ENCODE measurements around the gene CHRNA4.

The CHRNA4 gene

DNA sequence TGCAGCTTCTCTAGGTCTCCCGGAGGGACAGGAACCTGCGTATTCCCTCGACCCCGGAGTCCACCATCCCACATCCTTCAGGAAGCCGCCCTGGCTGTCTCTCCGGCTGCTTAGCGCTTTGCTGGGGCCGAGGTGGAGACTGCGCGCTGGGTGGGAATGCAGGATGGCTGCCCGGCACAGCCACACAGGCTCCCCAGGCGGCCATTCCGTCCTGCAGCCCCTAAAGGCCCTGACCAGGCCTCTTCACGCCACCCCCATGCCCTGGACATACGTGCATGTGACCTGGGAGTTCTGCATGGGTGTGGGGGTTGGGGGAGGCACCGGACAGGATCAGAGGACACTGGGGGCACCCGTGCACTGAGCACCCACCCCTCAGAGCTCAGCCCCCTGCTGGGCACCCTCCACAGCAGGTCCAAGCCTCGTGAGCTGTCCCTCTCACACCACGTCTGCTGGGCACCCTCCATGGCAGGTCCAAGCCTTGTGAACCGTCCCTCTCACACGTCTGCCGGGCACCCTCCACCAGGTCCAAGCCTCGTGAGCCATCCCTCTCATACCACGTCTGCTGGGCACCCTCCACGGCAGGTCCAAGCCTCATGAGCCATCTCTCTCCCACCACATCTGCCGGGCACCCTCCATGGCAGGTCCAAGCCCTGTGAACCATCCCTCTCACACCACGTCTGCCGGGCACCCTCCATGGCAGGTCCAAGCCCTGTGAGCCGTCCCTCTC lies 40.4 kb upstream of the CHRNA4 start:
- no peak overlapping the region for H3K4me3 ChIP-seq (ENCODE audit: low read depth, low read length)
- TF ChIP-seq, protein P1, sequence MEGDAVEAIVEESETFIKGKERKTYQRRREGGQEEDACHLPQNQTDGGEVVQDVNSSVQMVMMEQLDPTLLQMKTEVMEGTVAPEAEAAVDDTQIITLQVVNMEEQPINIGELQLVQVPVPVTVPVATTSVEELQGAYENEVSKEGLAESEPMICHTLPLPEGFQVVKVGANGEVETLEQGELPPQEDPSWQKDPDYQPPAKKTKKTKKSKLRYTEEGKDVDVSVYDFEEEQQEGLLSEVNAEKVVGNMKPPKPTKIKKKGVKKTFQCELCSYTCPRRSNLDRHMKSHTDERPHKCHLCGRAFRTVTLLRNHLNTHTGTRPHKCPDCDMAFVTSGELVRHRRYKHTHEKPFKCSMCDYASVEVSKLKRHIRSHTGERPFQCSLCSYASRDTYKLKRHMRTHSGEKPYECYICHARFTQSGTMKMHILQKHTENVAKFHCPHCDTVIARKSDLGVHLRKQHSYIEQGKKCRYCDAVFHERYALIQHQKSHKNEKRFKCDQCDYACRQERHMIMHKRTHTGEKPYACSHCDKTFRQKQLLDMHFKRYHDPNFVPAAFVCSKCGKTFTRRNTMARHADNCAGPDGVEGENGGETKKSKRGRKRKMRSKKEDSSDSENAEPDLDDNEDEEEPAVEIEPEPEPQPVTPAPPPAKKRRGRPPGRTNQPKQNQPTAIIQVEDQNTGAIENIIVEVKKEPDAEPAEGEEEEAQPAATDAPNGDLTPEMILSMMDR (IDR thresholded peaks at IDR 0.05; ENCODE audit: low read depth, low read length, missing control alignments): no peak
- no peak for DNase-seq (ENCODE audit: low read depth)

DNA sequence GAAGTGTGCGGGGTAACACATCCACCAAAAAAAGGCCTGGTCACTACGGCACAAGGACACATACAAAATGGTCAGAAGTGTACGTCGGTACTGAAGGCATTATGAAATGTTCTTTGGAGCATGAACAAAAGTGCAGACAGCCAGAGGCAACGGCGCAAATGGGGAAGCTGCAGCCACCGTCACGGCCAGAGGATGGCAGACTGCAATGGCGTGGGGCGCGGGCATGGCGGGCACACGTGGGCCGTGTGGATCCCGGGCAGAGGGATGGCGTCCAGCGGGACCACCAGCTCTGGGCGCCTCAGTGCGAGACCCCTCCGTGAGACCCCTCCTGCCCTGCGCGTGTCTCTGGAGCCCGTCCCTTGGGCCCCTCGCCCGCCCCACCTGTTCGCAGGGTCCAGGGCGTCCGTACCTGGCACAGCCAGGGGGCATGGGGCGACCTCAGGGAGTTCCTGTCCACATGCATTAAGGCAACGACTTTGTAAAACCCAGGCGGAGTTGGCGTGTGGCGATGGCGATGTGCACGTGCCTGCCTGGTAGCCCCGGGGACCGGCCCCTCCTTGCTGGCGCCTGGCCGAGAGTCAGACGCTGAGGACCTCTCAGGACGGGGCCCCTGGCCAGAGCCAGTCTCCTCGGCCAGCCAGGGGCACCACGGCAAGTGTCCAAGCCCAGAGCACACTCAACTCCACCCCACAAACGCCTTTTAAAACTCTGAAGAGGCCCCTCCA lies 39.5 kb upstream of the CHRNA4 start:
- TF ChIP-seq, protein P1 (IDR thresholded peaks at IDR 0.05; ENCODE audit: low read depth, low read length, missing control alignments): no peak
- no peak overlapping the region for H3K4me3 ChIP-seq (ENCODE audit: low read depth, low read length)
- no peak for DNase-seq (ENCODE audit: low read depth)

DNA sequence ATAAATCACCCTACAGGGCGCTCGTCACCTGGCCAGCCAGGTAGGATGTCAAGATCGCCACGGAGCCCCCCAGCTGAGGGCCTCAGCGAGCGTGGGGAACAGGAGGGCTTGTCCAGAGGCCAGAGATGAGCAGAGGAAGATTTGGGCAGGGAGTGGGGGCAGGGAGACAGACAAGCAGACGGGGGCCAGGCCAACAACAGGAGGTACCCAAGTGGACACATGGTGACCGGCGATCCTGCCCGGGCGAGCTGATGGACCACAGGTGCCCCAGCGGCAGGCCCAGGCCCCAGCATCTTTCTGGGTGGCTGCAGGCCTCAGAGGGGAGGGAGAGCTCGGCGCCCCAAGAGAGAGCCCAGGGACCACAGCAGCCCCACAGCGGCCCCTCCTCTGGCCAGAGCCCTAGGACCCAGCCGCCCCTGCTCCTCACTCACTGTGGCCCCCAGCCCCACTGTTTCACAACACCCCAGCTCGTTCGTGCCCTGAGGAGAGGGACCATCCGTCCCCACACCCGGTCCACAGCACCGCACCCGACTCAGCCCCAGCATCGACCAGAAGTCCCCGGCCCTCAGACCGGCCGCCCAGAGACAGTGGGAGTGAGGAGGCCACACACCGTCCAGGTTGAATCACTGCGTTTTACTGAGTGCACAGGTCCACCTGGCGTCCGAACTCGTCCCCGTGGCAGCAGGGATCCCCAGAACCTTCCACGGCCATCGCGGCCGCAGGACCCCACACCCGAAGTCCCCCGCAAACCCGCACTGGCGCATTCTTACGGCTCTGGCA lies 38.6 kb upstream of the CHRNA4 start:
- H3K4me3 ChIP-seq (ENCODE audit: low read depth, low read length): no peak overlapping the region
- TF ChIP-seq, protein P1 (IDR thresholded peaks at IDR 0.05; ENCODE audit: low read depth, low read length, missing control alignments): no peak
- DNase-seq (ENCODE audit: low read depth): no peak

DNA sequence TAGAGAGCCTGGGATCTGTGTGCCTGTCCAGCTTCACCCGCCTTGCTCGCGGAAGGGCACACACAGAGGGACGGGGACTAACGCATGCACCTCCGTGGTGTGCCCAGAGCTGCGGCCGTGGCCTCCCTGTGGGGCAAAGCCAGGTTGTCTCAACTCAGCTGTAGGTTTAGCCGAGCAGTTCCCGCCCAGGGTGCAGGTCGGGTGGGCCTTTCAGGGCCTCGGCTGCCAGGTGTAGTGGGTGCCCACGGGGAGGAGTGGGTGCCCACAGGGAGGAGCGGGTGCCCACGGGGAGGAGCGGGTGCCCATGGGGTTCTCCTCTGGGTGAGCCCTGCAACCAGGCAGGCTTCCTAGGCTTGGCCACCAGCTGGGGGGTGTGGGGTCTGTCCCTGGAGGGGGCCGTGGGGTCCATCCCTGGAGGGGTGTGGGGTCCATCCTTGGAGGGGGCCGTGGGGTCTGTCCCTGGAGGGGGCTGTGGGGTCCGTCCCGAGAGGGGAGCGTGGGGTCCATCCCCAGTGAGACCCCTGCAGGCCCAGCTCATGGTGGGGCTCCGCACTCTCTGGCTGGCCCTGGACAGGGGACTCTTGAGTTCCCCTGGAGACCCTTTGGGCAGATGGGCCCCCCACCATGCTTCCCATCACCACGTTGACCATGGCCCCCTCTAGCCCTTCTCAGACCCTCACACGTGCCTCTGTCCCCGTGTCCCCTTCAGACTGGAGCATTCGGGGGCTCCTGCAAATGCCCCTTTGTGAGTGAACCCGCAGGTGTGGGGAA lies 37.8 kb upstream of the CHRNA4 start:
- H3K4me3 ChIP-seq (ENCODE audit: low read depth, low read length): no peak overlapping the region
- DNase-seq (ENCODE audit: low read depth): no peak
- TF ChIP-seq, protein P1 (IDR thresholded peaks at IDR 0.05; ENCODE audit: low read depth, low read length, missing control alignments): no peak

DNA sequence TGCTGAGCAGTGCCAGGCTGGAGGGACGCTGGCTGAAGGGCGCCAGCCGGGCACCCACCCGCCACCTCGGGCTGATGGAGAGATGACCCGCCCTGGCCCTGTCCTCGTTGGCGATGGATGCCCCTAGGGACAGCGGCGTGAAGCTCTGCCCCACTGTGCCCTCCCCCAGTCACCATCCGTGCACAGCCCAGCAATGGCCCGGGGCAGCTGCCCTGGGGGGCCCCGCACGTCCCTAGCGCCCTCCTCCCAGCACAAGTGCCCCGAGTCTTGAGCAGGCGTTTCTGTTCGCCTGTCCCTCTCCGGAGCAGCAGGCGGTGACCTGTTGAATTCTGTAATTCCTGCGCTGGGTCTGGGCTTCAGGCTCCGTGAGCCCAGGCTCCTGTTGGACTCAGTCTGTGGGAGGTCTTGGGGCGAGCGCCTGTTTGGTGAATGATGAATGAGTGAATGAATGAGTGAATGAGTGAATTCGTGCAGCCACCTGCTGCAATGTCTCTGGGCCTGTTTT lies 36.8 kb upstream of the CHRNA4 start:
- DNase-seq (ENCODE audit: low read depth): no peak
- TF ChIP-seq, protein P1 (IDR thresholded peaks at IDR 0.05; ENCODE audit: low read depth, low read length, missing control alignments): no peak
- H3K4me3 ChIP-seq (ENCODE audit: low read depth, low read length): no peak overlapping the region

DNA sequence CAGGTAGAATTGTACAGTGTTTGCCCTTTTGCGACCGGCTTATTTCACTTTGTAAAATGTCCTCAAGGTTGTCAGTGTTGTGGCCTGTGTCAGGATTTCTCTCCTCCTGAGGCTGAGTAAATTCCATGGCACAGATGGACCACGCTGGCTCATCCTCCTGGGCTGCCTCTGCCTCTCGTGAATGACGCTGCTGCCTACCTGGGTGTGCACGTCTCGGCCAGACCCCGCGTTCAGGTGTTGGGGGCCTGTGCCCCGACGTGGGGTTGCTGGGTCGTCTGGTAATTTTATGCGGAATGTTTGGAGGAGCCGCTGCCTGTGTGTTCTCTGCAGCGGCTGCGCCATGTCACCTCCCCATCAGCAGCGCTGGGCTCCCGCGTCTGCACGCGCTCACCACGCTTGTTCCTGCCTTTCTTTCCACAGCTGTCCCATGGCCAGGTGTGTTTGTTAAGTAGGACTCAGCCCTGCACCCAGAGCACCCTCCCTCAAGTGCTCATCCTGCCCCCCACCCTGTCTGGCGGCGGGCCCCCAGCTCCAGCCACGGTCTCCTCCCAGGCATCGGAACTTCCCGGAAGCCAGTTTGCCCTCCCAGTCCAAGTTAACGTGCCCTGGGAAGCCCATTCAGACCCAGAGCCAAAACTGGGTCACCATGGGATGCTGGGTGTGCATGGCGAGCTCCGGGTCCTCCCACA lies 36.1 kb upstream of the CHRNA4 start:
- no peak overlapping the region for H3K4me3 ChIP-seq (ENCODE audit: low read depth, low read length)
- TF ChIP-seq, protein P1 (IDR thresholded peaks at IDR 0.05; ENCODE audit: low read depth, low read length, missing control alignments): no peak
- no peak for DNase-seq (ENCODE audit: low read depth)

Data from GM12864 (cell line).